Measurements from ENCODE around the gene CENPL. TPM values are rescaled to one million over a fixed set of nuclear protein-coding genes. Genes with fewer than 3 reads are reported as not detected.
"Not testable (repeated sequence)": the region's sequence is repeated elsewhere in the genome, so short reads cannot be mapped to it uniquely, and the experiment has no call there.

Gene CENPL
- polyA plus RNA-seq, 1 experiment, result 8.7 TPM

DNA sequence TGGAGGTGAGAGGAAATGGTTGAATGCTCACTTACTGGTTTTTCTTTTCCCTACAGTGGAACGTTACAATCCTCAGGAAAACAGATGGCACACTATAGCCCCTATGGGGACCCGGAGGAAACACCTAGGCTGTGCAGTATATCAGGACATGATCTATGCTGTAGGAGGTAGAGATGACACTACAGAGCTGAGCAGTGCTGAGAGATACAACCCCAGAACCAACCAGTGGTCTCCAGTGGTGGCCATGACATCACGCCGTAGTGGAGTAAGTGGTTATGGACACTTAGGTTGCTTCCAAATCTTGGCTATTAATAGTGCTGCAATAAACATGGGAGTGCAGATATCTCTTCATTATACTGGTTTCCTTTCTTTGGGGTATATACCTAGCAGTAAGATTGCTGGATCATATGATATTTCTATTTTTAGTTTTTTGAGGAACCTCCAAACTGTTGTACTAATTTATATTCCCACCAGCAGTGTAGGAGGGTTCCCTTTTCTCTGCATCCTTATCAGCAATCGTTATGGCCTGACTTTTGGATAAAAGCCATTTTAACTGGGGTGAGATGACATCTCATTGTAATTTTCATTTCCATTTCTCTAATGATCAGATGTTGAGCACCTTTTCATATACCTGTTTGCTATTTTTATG is 49.0 kb downstream of the CENPL start:
- TF ChIP-seq, protein P1, sequence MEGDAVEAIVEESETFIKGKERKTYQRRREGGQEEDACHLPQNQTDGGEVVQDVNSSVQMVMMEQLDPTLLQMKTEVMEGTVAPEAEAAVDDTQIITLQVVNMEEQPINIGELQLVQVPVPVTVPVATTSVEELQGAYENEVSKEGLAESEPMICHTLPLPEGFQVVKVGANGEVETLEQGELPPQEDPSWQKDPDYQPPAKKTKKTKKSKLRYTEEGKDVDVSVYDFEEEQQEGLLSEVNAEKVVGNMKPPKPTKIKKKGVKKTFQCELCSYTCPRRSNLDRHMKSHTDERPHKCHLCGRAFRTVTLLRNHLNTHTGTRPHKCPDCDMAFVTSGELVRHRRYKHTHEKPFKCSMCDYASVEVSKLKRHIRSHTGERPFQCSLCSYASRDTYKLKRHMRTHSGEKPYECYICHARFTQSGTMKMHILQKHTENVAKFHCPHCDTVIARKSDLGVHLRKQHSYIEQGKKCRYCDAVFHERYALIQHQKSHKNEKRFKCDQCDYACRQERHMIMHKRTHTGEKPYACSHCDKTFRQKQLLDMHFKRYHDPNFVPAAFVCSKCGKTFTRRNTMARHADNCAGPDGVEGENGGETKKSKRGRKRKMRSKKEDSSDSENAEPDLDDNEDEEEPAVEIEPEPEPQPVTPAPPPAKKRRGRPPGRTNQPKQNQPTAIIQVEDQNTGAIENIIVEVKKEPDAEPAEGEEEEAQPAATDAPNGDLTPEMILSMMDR (IDR thresholded peaks at IDR 0.05; ENCODE audit: low read depth, low read length), result no peak
- ChIA-PET CTCF (interaction anchor here (1.7 kb wide), 1 partner anchor 346 kb away, joined by 4 read pairs; no protein-coding TSS in a partner anchor), POLR2A (no interaction called here)
- H3K9me3 ChIP-seq (ENCODE audit: control insufficient read depth, insufficient read depth, low read length), result no peaks in the 10 kb centered on the region
- H3K27ac ChIP-seq (ENCODE audit: low read depth, low read length), result no peak overlapping the region
- DNase-seq (ENCODE audit: low read depth, low spot score), result no peak
- H3K4me3 ChIP-seq (ENCODE audit: low read depth, low read length), result no peak overlapping the region
- H3K27me3 ChIP-seq (ENCODE audit: control insufficient read depth, insufficient read depth, low read length), result no peaks in the 10 kb centered on the region

DNA sequence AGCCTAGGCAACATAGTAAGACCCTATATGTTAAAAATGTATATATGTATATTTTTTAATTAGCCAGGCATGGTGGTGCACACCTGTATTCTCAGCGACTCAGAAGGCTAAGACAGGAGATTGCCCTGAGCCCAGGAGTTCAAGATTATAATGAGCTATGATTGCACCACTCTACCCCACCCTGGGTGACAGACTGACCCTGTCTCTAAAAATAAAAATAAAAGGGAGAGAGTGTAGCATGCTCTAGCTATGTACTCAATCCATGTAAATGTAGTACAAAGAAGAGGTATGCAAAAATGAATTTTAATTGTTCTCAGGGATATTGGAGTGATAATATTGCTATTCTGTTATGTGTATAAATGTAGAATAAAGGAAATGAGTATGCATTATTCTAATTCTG is 53.1 kb downstream of the CENPL start:
- ChIA-PET POLR2A (no interaction called here), CTCF (no interaction called here)
- Histone ChIP-seq H3K27me3 (ENCODE audit: control insufficient read depth, insufficient read depth, low read length) (no peaks in the 10 kb centered on the region), H3K27ac (ENCODE audit: low read depth, low read length) (no peak overlapping the region), H3K9me3 (ENCODE audit: control insufficient read depth, insufficient read depth, low read length) (no peaks in the 10 kb centered on the region), H3K4me3 (ENCODE audit: low read depth, low read length) (no peak overlapping the region)
- DNase-seq (ENCODE audit: low read depth, low spot score), result no peak
- TF ChIP-seq, protein P1 (IDR thresholded peaks at IDR 0.05; ENCODE audit: low read depth, low read length), result no peak

DNA sequence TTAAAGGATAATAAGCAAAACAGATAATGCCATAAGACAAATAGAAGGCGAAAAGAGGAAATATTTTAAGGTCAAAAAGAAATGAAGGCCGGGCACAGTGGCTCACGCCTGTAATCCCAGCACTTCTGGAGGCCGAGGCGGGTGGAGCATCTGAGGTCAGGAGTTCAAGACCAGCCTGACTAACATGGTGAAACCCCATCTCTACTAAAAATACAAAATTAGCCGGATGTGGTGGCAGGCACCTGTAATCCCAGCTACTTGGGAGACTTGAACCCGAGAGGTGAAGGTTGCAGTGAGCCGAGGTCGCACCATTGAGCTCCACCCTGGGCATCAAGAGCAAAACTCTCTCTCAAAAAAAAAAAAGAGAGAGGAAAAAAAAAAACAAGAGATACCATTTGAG is 54.4 kb downstream of the CENPL start:
- H3K27me3 ChIP-seq (ENCODE audit: control insufficient read depth, insufficient read depth, low read length); H3K27ac ChIP-seq (ENCODE audit: low read depth, low read length); DNase-seq (ENCODE audit: low read depth, low spot score); CTCF ChIA-PET; H3K4me3 ChIP-seq (ENCODE audit: low read depth, low read length); H3K9me3 ChIP-seq (ENCODE audit: control insufficient read depth, insufficient read depth, low read length): not testable (repeated sequence)
- POLR2A ChIA-PET, result interaction anchor here (0.7 to 1.1 kb wide), 2 partner anchors 13 to 285 kb away, joined by 5 to 9 read pairs; no protein-coding TSS in a partner anchor

GRCh38 chr1:173768827-173769226 is 55.9 kb downstream of the CENPL start:
- DNase-seq (ENCODE audit: low read depth, low spot score), result no peak
- ChIA-PET CTCF (no interaction called here), POLR2A (no interaction called here)
- H3K27me3 ChIP-seq (ENCODE audit: control insufficient read depth, insufficient read depth, low read length), result no peaks in the 10 kb centered on the region
- H3K9me3 ChIP-seq (ENCODE audit: control insufficient read depth, insufficient read depth, low read length), result no peaks in the 10 kb centered on the region
- H3K4me3 ChIP-seq (ENCODE audit: low read depth, low read length), result no peak overlapping the region
- H3K27ac ChIP-seq (ENCODE audit: low read depth, low read length), result no peak overlapping the region
- TF ChIP-seq, protein P1 (IDR thresholded peaks at IDR 0.05; ENCODE audit: low read depth, low read length), result no peak

DNA sequence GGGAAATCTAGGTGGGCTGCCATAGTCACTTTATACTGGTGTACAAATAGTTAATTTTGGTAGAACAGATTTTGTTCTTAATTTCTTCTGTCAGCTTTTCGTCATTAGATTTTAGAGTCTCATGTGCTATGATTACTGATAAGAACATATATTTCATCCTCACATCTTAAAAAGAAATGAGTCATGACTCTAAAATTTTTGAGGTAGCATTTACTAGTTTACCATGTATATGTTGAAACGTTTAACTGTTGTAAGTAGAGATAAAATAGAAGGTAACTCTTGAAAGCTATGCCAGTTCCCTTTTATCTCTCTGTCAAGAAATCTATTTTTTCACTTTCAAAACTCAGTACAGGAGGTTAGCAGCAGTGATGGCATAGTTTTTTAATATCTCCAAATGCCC is 56.5 kb downstream of the CENPL start:
- no peaks in the 10 kb centered on the region for H3K9me3 ChIP-seq (ENCODE audit: control insufficient read depth, insufficient read depth, low read length)
- no peaks in the 10 kb centered on the region for H3K27me3 ChIP-seq (ENCODE audit: control insufficient read depth, insufficient read depth, low read length)
- no peak overlapping the region for H3K27ac ChIP-seq (ENCODE audit: low read depth, low read length)
- TF ChIP-seq, protein P1 (IDR thresholded peaks at IDR 0.05; ENCODE audit: low read depth, low read length), result no peak
- ChIA-PET CTCF (no interaction called here), POLR2A (no interaction called here)
- H3K4me3 ChIP-seq (ENCODE audit: low read depth, low read length), result no peak overlapping the region
- DNase-seq (ENCODE audit: low read depth, low spot score), result no peak

DNA sequence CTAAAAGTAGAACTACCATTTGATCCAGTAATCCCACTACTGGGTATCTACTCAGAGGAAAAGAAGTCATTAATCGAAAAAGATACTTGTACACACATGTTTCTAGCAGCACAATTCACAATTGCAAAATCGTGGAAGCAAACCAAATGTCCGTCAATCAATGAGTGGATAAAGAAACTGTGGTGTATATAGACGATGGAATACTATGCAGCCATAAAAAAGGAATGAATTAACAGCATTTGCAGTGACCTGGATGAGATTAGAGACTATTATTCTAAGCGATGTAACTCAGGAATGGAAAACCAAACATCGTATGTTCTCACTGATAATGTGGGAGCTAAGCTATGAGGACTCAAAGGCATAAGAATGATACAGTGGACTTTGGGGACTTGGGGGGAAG is 60.4 kb downstream of the CENPL start:
- H3K4me3 ChIP-seq (ENCODE audit: low read depth, low read length); H3K9me3 ChIP-seq (ENCODE audit: control insufficient read depth, insufficient read depth, low read length); H3K27ac ChIP-seq (ENCODE audit: low read depth, low read length); H3K27me3 ChIP-seq (ENCODE audit: control insufficient read depth, insufficient read depth, low read length); POLR2A ChIA-PET; DNase-seq (ENCODE audit: low read depth, low spot score): not testable (repeated sequence)
- CTCF ChIA-PET, result interaction anchor here (0.6 kb wide), 1 partner anchor 296 kb away, joined by 3 read pairs; no protein-coding TSS in a partner anchor
